OCI-LY7 (cell line): ENCODE results near the gene MEIOB. TPM values are rescaled to one million over a fixed set of nuclear protein-coding genes. Genes with fewer than 3 reads are reported as not detected.

ENCODE experiments used
- BruUV-seq: library from RNA; stranded (reverse); fragments of 400-500 nt; replicated peaks from 2 replicates; lab custom pipeline; 2021; lab: Mats Ljungman, UMichigan
- CTCF ChIA-PET: fragments of 300-600 bp; sonication (Branson Sonifier 250); formaldehyde crosslinking; loops from one replicate; lab custom pipeline; 2022; ENCODE audit warnings: antibody characterized with exemption; ENCODE audit not compliant: unreplicated experiment; lab: Charles Lee
- POLR2A ChIA-PET: fragments of 300-600 bp; sonication (Branson Sonifier 250); formaldehyde crosslinking; loops from one replicate; lab custom pipeline; 2022; ENCODE audit warnings: antibody characterized with exemption; lab: Charles Lee
- DNase-seq: peaks from one replicate; pipeline ENCODE4 v3.0.0-alpha.2; 2015; ENCODE audit warnings: low spot score
- H2AFZ ChIP-seq: fragments of 200-600 bp; sonication (generic), shearing (Covaris generic); 2 replicates; pipeline ENCODE4 v1.6.1; 2014; ENCODE audit warnings: mild to moderate bottlenecking, antibody characterized with exemption, low read length, moderate library complexity
- H3K27ac ChIP-seq: fragments of 200-600 bp; sonication (generic); 2 replicates; pipeline ENCODE4 v1.5.1; 2014; ENCODE audit warnings: mixed run types, low read depth, mild to moderate bottlenecking, moderate library complexity, low read length, inconsistent platforms; ENCODE audit not compliant: poor library complexity, severe bottlenecking
- H3K36me3 ChIP-seq: fragments of 200-600 bp; sonication (generic); 2 replicates; pipeline ENCODE4 v1.6.1; 2014; ENCODE audit warnings: mild to moderate bottlenecking, antibody characterized with exemption, low read length, moderate library complexity, mixed read lengths; ENCODE audit not compliant: insufficient read depth
- H3K4me1 ChIP-seq: fragments of 200-600 bp; sonication (generic); 2 replicates; pipeline ENCODE4 v1.5.1; 2014; ENCODE audit warnings: mild to moderate bottlenecking, low read length; ENCODE audit not compliant: insufficient read depth, poor library complexity, severe bottlenecking
- H3K4me2 ChIP-seq: fragments of 200-600 bp; sonication (generic); 2 replicates; pipeline ENCODE4 v1.6.1; 2014; ENCODE audit warnings: mild to moderate bottlenecking, low read length
- H3K4me3 ChIP-seq: fragments of 200-600 bp; sonication (generic); 2 replicates; pipeline ENCODE4 v1.5.1; 2014; ENCODE audit warnings: mild to moderate bottlenecking, low read depth, low read length; ENCODE audit not compliant: poor library complexity, severe bottlenecking
- H3K79me2 ChIP-seq: fragments of 200-600 bp; sonication (generic); 2 replicates; pipeline ENCODE4 v1.6.1; 2016; ENCODE audit warnings: low read depth, mild to moderate bottlenecking, low read length, moderate library complexity, mixed read lengths; ENCODE audit not compliant: insufficient read depth
- H3K9me2 ChIP-seq: fragments of 200-600 bp; sonication (generic); 2 replicates; pipeline ENCODE4 v1.6.1; 2016; ENCODE audit warnings: mild to moderate bottlenecking, low read length, mixed read lengths; ENCODE audit not compliant: insufficient read depth
- H3K9me3 ChIP-seq: fragments of 200-600 bp; sonication (generic); 2 replicates; pipeline ENCODE4 v1.6.1; 2014; ENCODE audit warnings: mild to moderate bottlenecking, mixed run types, low read length, mixed read lengths
- H4K20me1 ChIP-seq: fragments of 200-600 bp; sonication (generic); 2 replicates; pipeline ENCODE4 v1.6.1; 2014; ENCODE audit warnings: mild to moderate bottlenecking, antibody characterized with exemption, low read length, moderate library complexity, mixed read lengths; ENCODE audit not compliant: insufficient read depth
- CTCF ChIP-seq: fragments of 200-600 bp; sonication (generic); conservative IDR thresholded peaks from 2 replicates; pipeline ENCODE4 v1.5.1; 2014; ENCODE audit warnings: mild to moderate bottlenecking, antibody characterized with exemption, low read length, moderate library complexity, mixed read lengths
- EZH2phosphoT487 ChIP-seq: fragments of 200-600 bp; sonication (generic); IDR thresholded peaks from 2 replicates; pipeline ENCODE4 v1.6.1; 2018; ENCODE audit warnings: low read depth, borderline replicate concordance, mild to moderate bottlenecking, mixed run types, antibody characterized with exemption, low read length, moderate library complexity, mixed read lengths
- intact Hi-C: fragments of 100-400 bp; cut with micrococcal nuclease; formaldehyde crosslinking; loops from one replicate; pipeline ENCODE4 v1.10.0; 2022; ENCODE audit not compliant: unreplicated experiment
- total RNA-seq, 2 experiments: library from RNA; depleted of rRNA in 1 of 2; stranded (reverse); fragments of >200 nt in 1 of 2; shearing (Covaris generic) in 1 of 2; gene quantifications; 2 replicates each; pipeline ENCODE4 v1.2.3, GENCODE V29; 2014 to 2022

Gene MEIOB
- total RNA-seq, 2 experiments from 2014 or later: not detected

GRCh38 chr16:1890024-1890707, 18.2 kb upstream of the MEIOB start:
- H3K9me3 ChIP-seq: no peaks in the 10 kb centered on the region
- ChIA-PET CTCF (no interaction called here), POLR2A (interaction anchor here (0.7 kb wide), 1 partner anchor 20 kb away, joined by 4 read pairs; no protein-coding TSS in a partner anchor)
- TF ChIP-seq CTCF (no peak), EZH2phosphoT487 (no peak)
- no peaks in the 10 kb centered on the region for H3K9me2 ChIP-seq
- H3K4me3 ChIP-seq: no peak overlapping the region
- intact Hi-C loops: no loop called here
- H3K4me2 ChIP-seq: no peak overlapping the region
- no peak overlapping the region for H2AFZ ChIP-seq
- no peaks in the 10 kb centered on the region for H3K36me3 ChIP-seq
- no peaks in the 10 kb centered on the region for H3K4me1 ChIP-seq
- no peaks in the 10 kb centered on the region for H3K79me2 ChIP-seq
- H4K20me1 ChIP-seq: no peaks in the 10 kb centered on the region
- BruUV-seq: no TSS peak
- DNase-seq: no peak
- no peak overlapping the region for H3K27ac ChIP-seq

- TF ChIP-seq EZH2phosphoT487 (no peak), CTCF (no peak)
- no peaks in the 10 kb centered on the region for H3K9me2 ChIP-seq
- ChIA-PET POLR2A (no interaction called here), CTCF (no interaction called here)
- no peaks in the 10 kb centered on the region for H3K36me3 ChIP-seq
- DNase-seq: no peak
- H3K4me3 ChIP-seq: no peak overlapping the region
- intact Hi-C loops: no loop called here
- H3K9me3 ChIP-seq: no peaks in the 10 kb centered on the region
- H2AFZ ChIP-seq: no peak overlapping the region
- no peaks in the 10 kb centered on the region for H4K20me1 ChIP-seq
- H3K27ac ChIP-seq: no peak overlapping the region
- BruUV-seq: no TSS peak
- no peaks in the 10 kb centered on the region for H3K79me2 ChIP-seq
- no peaks in the 10 kb centered on the region for H3K4me1 ChIP-seq
- no peak overlapping the region for H3K4me2 ChIP-seq
Measured at GRCh38 chr16:1887711-1888354, 15.9 kb upstream of the MEIOB start.

GRCh38 chr16:1884889-1885288, 12.9 kb upstream of the MEIOB start:
- no peaks in the 10 kb centered on the region for H3K4me1 ChIP-seq
- H3K36me3 ChIP-seq: no peaks in the 10 kb centered on the region
- no peaks in the 10 kb centered on the region for H3K79me2 ChIP-seq
- no peaks in the 10 kb centered on the region for H3K9me2 ChIP-seq
- no peak overlapping the region for H3K4me3 ChIP-seq
- H3K27ac ChIP-seq: no peak overlapping the region
- ChIA-PET CTCF (no interaction called here), POLR2A (interaction anchor here (1.1 kb wide), 1 partner anchor 55 kb away, joined by 3 read pairs; no protein-coding TSS in a partner anchor)
- no peak overlapping the region for H3K4me2 ChIP-seq
- no peaks in the 10 kb centered on the region for H3K9me3 ChIP-seq
- no peaks in the 10 kb centered on the region for H4K20me1 ChIP-seq
- intact Hi-C loops: no loop called here
- no peak for DNase-seq
- TF ChIP-seq EZH2phosphoT487: no peak
- no TSS peak for BruUV-seq
- H2AFZ ChIP-seq: no peak overlapping the region
